Coronary artery (tissue), 2 donors: ENCODE data around the gene ACAN.

Source experiments
- DNase-seq: peaks from one replicate; pipeline ENCODE4 v3.0.0-alpha.2; 2017; ENCODE audit warnings: low spot score
- H3K27ac ChIP-seq, 2 donors: fragments of 200-600 bp; sonication (generic); one replicate each; pipeline ENCODE4 v1.5.1; 2016 to 2019
- H3K4me3 ChIP-seq: fragments of 200-600 bp; sonication (generic); 2 replicates; pipeline ENCODE4 v1.5.1; 2016; ENCODE audit warnings: mild to moderate bottlenecking, moderate library complexity
- TF ChIP-seq, protein P1 (sequence below): fragments of 200-600 bp; sonication (generic); IDR thresholded peaks from one replicate; pipeline ENCODE4 v1.5.1; 2019; ENCODE audit warnings: antibody characterized with exemption

The ACAN gene

DNA sequence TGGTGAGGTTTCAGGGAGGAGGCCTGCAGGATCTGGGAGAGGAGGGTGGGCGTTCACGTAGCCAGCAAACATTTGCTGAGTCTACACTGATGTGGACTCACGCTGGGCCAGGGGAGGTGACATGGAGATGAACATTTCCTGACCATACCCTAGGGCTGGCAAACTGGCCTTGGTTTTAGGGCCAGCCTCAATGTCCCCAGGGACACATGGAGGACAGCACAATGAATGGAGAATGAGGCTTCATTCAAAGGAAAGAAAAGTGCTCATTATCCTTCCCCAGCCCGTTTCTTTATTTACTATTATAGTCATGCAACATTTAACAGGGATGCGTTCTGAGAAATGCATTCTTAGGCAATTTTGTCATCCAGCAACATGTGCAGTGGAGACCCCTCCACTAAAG, 26.8 kb downstream of the ACAN start:
- Histone ChIP-seq H3K27ac (no peak overlapping the region), H3K4me3 (no peak overlapping the region)
- TF ChIP-seq, protein P1, sequence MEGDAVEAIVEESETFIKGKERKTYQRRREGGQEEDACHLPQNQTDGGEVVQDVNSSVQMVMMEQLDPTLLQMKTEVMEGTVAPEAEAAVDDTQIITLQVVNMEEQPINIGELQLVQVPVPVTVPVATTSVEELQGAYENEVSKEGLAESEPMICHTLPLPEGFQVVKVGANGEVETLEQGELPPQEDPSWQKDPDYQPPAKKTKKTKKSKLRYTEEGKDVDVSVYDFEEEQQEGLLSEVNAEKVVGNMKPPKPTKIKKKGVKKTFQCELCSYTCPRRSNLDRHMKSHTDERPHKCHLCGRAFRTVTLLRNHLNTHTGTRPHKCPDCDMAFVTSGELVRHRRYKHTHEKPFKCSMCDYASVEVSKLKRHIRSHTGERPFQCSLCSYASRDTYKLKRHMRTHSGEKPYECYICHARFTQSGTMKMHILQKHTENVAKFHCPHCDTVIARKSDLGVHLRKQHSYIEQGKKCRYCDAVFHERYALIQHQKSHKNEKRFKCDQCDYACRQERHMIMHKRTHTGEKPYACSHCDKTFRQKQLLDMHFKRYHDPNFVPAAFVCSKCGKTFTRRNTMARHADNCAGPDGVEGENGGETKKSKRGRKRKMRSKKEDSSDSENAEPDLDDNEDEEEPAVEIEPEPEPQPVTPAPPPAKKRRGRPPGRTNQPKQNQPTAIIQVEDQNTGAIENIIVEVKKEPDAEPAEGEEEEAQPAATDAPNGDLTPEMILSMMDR, result no peak
- DNase-seq, result no peak

DNA sequence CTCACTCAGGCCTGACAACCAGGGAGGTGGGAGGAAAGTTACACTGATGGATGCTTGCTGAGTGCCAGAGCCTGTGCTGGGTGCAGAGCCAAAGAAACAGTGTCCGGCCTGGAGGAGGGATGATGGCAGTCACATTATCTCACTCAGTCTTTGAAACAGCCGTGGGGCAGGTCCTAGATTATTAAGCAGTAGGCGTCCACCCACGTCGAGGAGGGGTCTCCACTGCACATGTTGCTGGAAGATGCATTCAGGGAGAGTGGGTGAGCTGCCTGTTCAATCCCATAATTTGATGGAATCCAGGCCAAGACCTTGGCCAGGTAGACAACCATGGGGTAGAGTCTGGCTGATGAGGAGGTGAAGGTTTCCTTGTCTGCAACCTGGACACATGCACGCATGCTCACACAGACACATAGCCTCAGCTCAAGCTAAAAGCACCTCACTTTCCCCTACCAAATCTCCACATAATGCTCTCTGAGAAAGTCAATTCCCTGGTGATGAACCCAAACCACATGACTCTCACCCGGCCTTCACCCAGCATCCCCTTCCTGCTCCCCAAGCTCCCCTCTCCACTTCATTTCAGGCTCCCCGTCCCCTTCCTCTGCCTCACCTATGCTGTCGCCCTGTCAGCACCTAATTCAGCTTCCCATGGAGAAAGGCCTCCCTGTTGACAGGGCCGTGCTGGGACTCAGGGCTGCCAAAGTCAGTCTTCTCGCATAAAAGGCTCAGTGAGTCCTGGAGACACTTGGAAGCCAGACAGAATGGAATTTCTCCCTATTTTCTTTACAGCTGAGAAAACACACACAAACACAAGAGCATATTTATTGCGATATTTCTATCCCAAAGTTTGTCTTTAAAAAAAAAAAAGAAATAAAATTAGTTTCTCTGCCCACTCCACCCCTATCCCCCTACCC, 29.8 kb downstream of the ACAN start:
- TF ChIP-seq, protein P1, result no peak
- DNase-seq, result no peak
- Histone ChIP-seq H3K27ac (peak overlapping the region; percentile 27 to 79), H3K4me3 (no peak overlapping the region)

DNA sequence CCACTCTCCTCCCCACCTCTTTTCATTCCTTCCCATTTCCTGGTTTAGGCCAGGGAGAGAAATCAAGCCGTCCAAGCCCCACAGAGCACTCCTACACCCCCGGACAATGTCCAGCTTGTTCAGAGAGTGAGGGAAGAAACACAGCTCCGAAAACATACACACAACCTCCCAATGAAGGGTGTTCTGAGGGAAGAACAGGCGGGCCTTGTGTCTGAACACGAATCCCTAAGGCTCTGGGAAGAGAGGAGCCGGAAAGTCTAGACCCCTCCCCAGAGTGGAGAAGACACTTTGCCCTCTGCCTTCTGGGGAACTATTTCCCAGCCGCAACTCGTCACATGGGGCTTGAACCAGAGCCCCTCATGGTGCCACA, 30.5 kb downstream of the ACAN start:
- no peak overlapping the region for H3K4me3 ChIP-seq
- no peak for DNase-seq
- H3K27ac ChIP-seq, result peak overlapping the region; percentile 27 to 79
- TF ChIP-seq, protein P1, result no peak

- peak; percentile 81 for DNase-seq
- TF ChIP-seq, protein P1, result peak; percentile 84
- no peak overlapping the region for H3K4me3 ChIP-seq
- H3K27ac ChIP-seq, result peak overlapping the region; percentile 27 to 79
These were observed 31.1 kb downstream of the ACAN start for GRCh38 chr15:88834211-88834812.

GRCh38 chr15:88835119-88835518, 31.9 kb downstream of the ACAN start:
- DNase-seq, result no peak

GRCh38 chr15:88835646-88836045, 32.4 kb downstream of the ACAN start:
- H3K27ac ChIP-seq, result no peak overlapping the region
- no peak for DNase-seq
- H3K4me3 ChIP-seq, result no peak overlapping the region
- TF ChIP-seq, protein P1, result no peak

More at GRCh38 chr15:88835119-88835518, 31.9 kb downstream of the ACAN start:
- TF ChIP-seq, protein P1, result no peak
- no peak overlapping the region for H3K4me3 ChIP-seq
- no peak overlapping the region for H3K27ac ChIP-seq
